Measurements from ENCODE around the gene TAF1. TPM values are rescaled to one million over a fixed set of nuclear protein-coding genes. Genes with fewer than 3 reads are reported as not detected.
A peak's percentile ranks its signal among the peaks of the same experiment; 100 is the strongest.
"Not testable (repeated sequence)": the region's sequence is repeated elsewhere in the genome, so short reads cannot be mapped to it uniquely, and the experiment has no call there.

Gene TAF1
- total RNA-seq, 2 donors from 2014 or later = 43.1 to 44.9 TPM

GRCh38 chrX:71400710-71401109 is 34.6 kb downstream of the TAF1 start:
- Histone ChIP-seq H3K36me3 (ENCODE audit: control insufficient read depth, insufficient read depth, low read length) (peaks cover 60% of the 10 kb centered on the region), H3K27me3 (ENCODE audit: control insufficient read depth, insufficient read depth, low read length, poor library complexity, severe bottlenecking) (no peaks in the 10 kb centered on the region), H3K9ac (ENCODE audit: extremely low read depth, low read length, poor library complexity, severe bottlenecking) (no peak overlapping the region), H3K4me3 (ENCODE audit: low read length) (no peak overlapping the region), H3K9me3 (ENCODE audit: control insufficient read depth, low read length) (no peaks in the 10 kb centered on the region), H3K27ac (ENCODE audit: low read depth, low read length) (no peak overlapping the region), H3K4me1 (ENCODE audit: control insufficient read depth, insufficient read depth, low read length) (no peaks in the 10 kb centered on the region)
- Mint-ChIP-seq H3K27ac (no peak overlapping the region), H3K4me1 (no peaks in the 10 kb centered on the region), H3K36me3 (ENCODE audit: low read depth) (peaks cover 54% of the 10 kb centered on the region), H3K27me3 (ENCODE audit: insufficient read depth) (no peaks in the 10 kb centered on the region), H3K9me3 (peaks cover 52% of the 10 kb centered on the region), H3K4me3 (no peak overlapping the region)
- WGBS, 2 experiments (ENCODE audit: insufficient coverage in 1 of 2, insufficient read length in 1 of 2) = 100% methylated on average over 1 of the region's 1 CpG; no CpG with 5 or more reads in 1 of the 2 experiments
- no peak for TF ChIP-seq CTCF (conservative IDR thresholded peaks at IDR 0.05)
- no peak for DNase-seq

- not testable (repeated sequence) for H3K27ac ChIP-seq (ENCODE audit: low read depth, low read length)
Measured at GRCh38 chrX:71416260-71416659, 50.1 kb downstream of the TAF1 start.

GRCh38 chrX:71420686-71421085 is 54.5 kb downstream of the TAF1 start:
- TF ChIP-seq CTCF (conservative IDR thresholded peaks at IDR 0.05) = peak; percentile 25
- 95 to 96% methylated on average over 4 to 17 of the region's 20 CpGs for WGBS, 2 experiments (ENCODE audit: insufficient coverage in 1 of 2, insufficient read length in 1 of 2)
- Mint-ChIP-seq H3K9me3 (peaks cover 43% of the 10 kb centered on the region), H3K27me3 (ENCODE audit: insufficient read depth) (no peaks in the 10 kb centered on the region), H3K4me1 (no peaks in the 10 kb centered on the region), H3K4me3 (no peak overlapping the region), H3K27ac (no peak overlapping the region), H3K36me3 (ENCODE audit: low read depth) (peaks cover 34% of the 10 kb centered on the region)
- Histone ChIP-seq H3K9me3 (ENCODE audit: control insufficient read depth, low read length) (no peaks in the 10 kb centered on the region), H3K27ac (ENCODE audit: low read depth, low read length) (no peak overlapping the region), H3K27me3 (ENCODE audit: control insufficient read depth, insufficient read depth, low read length, poor library complexity, severe bottlenecking) (no peaks in the 10 kb centered on the region), H3K36me3 (ENCODE audit: control insufficient read depth, insufficient read depth, low read length) (peaks cover 43% of the 10 kb centered on the region), H3K4me3 (ENCODE audit: low read length) (no peak overlapping the region), H3K9ac (ENCODE audit: extremely low read depth, low read length, poor library complexity, severe bottlenecking) (no peak overlapping the region), H3K4me1 (ENCODE audit: control insufficient read depth, insufficient read depth, low read length) (no peaks in the 10 kb centered on the region)
- peak; percentile 60 for DNase-seq

More at GRCh38 chrX:71416260-71416659, 50.1 kb downstream of the TAF1 start:
- Mint-ChIP-seq H3K36me3 (ENCODE audit: low read depth) (peaks cover 25% of the 10 kb centered on the region), H3K9me3 (peaks cover 40% of the 10 kb centered on the region)
- not testable (repeated sequence) for H3K27me3 ChIP-seq (ENCODE audit: control insufficient read depth, insufficient read depth, low read length, poor library complexity, severe bottlenecking); H3K9me3 ChIP-seq (ENCODE audit: control insufficient read depth, low read length); H3K4me3 ChIP-seq (ENCODE audit: low read length); H3K27me3 Mint-ChIP-seq (ENCODE audit: insufficient read depth); H3K9ac ChIP-seq (ENCODE audit: extremely low read depth, low read length, poor library complexity, severe bottlenecking); H3K4me3 Mint-ChIP-seq; H3K27ac Mint-ChIP-seq; DNase-seq; H3K4me1 Mint-ChIP-seq; H3K4me1 ChIP-seq (ENCODE audit: control insufficient read depth, insufficient read depth, low read length)
- peaks cover 26% of the 10 kb centered on the region for H3K36me3 ChIP-seq (ENCODE audit: control insufficient read depth, insufficient read depth, low read length)
- no CpG with 5 or more reads among the region's 5 CpGs for WGBS, 2 experiments (ENCODE audit: insufficient coverage in 1 of 2, insufficient read length in 1 of 2)

- Mint-ChIP-seq H3K4me3 (no peak overlapping the region), H3K9me3 (peaks cover 46% of the 10 kb centered on the region), H3K36me3 (ENCODE audit: low read depth) (peaks cover 32% of the 10 kb centered on the region), H3K27ac (no peak overlapping the region), H3K27me3 (ENCODE audit: insufficient read depth) (no peaks in the 10 kb centered on the region), H3K4me1 (no peaks in the 10 kb centered on the region)
- TF ChIP-seq CTCF (conservative IDR thresholded peaks at IDR 0.05) = no peak
- Histone ChIP-seq H3K4me1 (ENCODE audit: control insufficient read depth, insufficient read depth, low read length) (no peaks in the 10 kb centered on the region), H3K27ac (ENCODE audit: low read depth, low read length) (no peak overlapping the region), H3K9ac (ENCODE audit: extremely low read depth, low read length, poor library complexity, severe bottlenecking) (no peak overlapping the region), H3K27me3 (ENCODE audit: control insufficient read depth, insufficient read depth, low read length, poor library complexity, severe bottlenecking) (no peaks in the 10 kb centered on the region), H3K4me3 (ENCODE audit: low read length) (no peak overlapping the region), H3K9me3 (ENCODE audit: control insufficient read depth, low read length) (no peaks in the 10 kb centered on the region), H3K36me3 (ENCODE audit: control insufficient read depth, insufficient read depth, low read length) (peaks cover 47% of the 10 kb centered on the region)
- no peak for DNase-seq
- WGBS, 2 experiments (ENCODE audit: insufficient coverage in 1 of 2, insufficient read length in 1 of 2) = 100% methylated on average over 1 of the region's 1 CpG; no CpG with 5 or more reads in 1 of the 2 experiments
Measured at GRCh38 chrX:71432733-71433132, 66.6 kb downstream of the TAF1 start.

Data from endodermal cell (in vitro differentiated cells).